HL-60/S4 treated with retinoic acid at 250 ng/mL for 4 days and 3 days (cell line): ENCODE results near the gene NSL1.

ENCODE experiments used
- in situ Hi-C: fragments of 300-500 bp; cut with MboI; formaldehyde crosslinking; loops from 2 replicates; pipeline ENCODE4 v1.7.0; 2022; ENCODE audit warnings: low sequenced_read_pairs

The NSL1 gene

GRCh38 chr1:212688341-212689047 lies 103.1 kb downstream of the NSL1 start:
- in situ Hi-C loops = no loop called here

- in situ Hi-C loops = no loop called here
Observed at GRCh38 chr1:212687811-212688210, 103.8 kb downstream of the NSL1 start.

- in situ Hi-C loops = no loop called here
Observed at GRCh38 chr1:212686591-212686990, 105.0 kb downstream of the NSL1 start.

GRCh38 chr1:212686069-212686468 lies 105.5 kb downstream of the NSL1 start:
- in situ Hi-C loops = no loop called here

GRCh38 chr1:212685429-212685828 lies 106.1 kb downstream of the NSL1 start:
- in situ Hi-C loops = no loop called here

GRCh38 chr1:212684521-212685090 lies 107.0 kb downstream of the NSL1 start:
- in situ Hi-C loops = no loop called here

- in situ Hi-C loops = no loop called here
Observed at GRCh38 chr1:212684076-212684475, 107.5 kb downstream of the NSL1 start.

- in situ Hi-C loops = no loop called here
Observed at GRCh38 chr1:212683357-212683722, 108.2 kb downstream of the NSL1 start.

- in situ Hi-C loops = no loop called here
Observed at GRCh38 chr1:212680680-212681389, 110.7 kb downstream of the NSL1 start.

- in situ Hi-C loops = no loop called here
Observed at GRCh38 chr1:212678456-212679410, 112.8 kb downstream of the NSL1 start.

GRCh38 chr1:212677573-212677972 lies 114.0 kb downstream of the NSL1 start:
- in situ Hi-C loops = no loop called here

- in situ Hi-C loops = no loop called here
Observed at GRCh38 chr1:212677136-212677535, 114.4 kb downstream of the NSL1 start.
